Stimulated activated CD8-positive, alpha-beta memory T cell treated with anti-CD3 and anti-CD28 coated beads, Interleukin-7, amount 100 ng/mL, for 48 hours (primary cell): ENCODE data around the gene PRDX5.

Source experiments
- DNase-seq, 2 donors: peaks; one replicate each; pipeline ENCODE4 v3.0.0-alpha.2; 2020; ENCODE audit warnings: low read depth in 1 of 2; ENCODE audit errors: extremely low read depth in 1 of 2

PRDX5 gene

DNA sequence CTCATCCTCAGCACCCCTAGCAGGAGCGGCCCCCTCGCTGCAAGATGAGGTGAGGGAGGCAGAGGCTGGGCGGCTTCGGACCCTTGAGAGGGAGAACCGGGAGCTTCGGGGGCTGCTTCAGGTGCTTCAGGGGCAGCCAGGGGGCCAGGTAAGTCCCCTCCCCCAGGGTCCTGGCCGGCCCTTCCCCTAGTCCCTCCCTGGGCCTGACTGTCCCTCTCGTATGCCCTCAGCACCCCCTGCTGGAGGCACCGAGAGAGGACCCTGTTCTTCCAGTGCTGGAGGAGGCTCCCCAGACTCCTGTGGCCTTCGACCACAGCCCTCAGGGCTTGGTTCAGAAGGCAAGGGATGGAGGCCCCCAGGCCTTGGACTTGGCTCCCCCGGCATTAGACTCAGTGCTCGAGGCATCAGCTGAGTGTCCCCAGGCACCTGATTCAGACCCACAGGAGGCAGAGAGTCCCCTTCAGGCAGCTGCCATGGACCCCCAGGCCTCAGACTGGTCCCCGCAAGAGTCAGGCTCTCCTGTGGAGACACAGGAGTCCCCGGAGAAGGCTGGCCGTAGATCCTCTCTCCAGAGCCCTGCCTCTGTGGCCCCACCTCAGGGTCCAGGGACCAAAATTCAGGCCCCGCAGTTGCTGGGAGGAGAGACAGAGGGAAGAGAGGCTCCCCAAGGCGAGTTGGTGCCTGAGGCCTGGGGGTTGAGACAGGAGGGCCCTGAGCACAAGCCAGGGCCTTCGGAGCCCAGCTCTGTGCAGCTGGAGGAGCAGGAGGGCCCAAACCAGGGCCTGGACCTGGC lies 26.0 kb downstream of the PRDX5 start:
- no peak for DNase-seq

DNA sequence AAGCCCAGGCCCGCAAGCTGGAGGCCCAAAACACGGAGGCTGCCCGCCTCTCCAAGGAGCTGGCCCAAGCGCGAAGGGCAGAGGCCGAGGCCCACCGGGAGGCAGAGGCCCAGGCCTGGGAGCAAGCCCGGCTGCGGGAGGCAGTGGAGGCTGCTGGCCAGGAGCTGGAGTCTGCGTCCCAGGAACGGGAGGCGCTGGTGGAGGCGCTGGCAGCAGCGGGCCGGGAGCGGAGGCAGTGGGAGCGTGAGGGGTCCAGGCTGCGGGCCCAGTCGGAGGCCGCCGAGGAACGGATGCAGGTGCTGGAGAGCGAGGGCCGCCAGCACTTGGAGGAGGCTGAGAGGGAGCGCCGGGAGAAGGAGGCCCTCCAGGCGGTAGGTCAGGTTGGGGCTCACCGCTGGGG lies 26.9 kb downstream of the PRDX5 start:
- DNase-seq, result no peak

DNA sequence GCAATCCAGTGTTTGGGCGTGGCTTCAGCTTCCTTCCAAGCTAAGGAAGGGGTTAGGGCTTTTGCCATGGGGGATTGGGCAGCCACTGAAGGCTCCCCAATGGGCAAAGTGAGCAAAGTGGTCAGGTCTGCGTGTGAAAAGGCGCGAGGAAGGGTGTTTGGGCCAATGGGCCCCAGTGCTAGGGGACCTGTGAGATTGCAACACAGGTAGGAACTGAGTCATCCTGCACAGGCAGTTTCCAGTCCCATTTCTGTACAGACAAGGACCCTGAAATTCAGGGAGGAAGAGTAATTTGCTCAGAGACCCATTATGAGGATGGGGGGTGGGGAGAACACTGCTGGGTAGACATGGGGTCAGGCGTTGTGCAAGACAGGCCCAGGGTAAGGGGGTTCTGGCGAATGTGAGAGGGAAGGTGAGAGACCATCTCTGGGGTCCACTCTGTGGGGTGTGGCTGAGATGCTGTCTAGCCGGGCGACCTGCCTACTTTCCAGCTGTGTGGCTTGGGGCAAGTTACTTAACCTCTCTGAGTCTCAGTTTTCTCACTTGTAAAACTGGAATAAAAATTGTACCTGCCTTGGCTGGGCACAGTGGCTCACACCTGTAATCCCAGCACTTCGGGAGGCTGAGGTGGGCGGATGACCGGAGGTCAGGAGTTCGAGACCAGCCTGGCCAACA lies 29.4 kb downstream of the PRDX5 start:
- no peak for DNase-seq

DNA sequence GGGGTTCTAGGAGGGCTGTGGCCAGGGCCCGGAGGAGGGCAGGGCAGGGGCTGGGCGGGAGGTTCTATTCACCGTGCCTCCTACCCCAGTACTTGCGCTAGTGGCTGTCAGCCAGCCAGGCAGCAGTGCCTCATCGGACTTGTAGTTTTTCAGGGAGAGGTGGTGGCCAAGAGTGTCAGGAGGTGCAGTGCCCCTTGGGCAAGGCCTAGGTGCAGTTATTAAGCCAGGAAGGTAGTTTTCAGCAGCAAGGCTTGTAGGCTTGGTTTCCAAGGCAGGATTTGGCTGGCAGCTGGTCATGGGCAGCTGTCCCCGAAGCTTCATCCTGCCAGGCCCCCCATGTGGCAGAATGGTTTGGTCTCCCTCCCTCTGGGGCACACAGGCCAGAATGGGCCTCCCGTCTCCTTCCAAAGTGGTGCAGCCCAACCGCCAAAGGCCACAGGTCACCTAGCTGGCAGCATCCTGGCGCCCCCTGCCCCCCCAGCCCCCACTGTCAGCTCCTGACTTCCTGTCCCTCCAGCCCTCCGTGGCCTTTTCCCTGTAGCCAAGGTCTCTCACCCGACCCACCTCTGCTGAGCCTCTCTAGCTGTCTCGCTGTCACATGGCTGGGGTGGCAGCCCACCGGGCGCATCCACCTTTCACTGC lies 30.6 kb downstream of the PRDX5 start:
- no peak for DNase-seq

DNA sequence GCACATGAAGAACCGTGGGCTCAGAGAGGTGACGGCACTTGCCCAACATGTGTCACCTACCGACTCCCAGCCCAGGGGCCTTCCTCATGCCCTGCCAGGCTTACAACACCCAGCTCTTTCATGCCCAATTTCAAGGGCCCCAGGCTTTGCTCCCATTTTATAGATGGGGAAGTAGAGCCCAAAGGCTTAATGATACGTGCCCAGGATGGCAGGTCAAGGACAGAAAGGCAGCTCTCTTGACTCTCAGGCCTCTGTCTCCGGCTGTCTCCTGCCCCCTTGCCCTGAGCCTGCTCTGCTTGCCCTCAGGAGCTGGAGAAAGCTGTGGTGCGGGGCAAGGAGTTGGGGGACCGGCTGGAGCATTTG lies 31.1 kb downstream of the PRDX5 start:
- no peak for DNase-seq

DNA sequence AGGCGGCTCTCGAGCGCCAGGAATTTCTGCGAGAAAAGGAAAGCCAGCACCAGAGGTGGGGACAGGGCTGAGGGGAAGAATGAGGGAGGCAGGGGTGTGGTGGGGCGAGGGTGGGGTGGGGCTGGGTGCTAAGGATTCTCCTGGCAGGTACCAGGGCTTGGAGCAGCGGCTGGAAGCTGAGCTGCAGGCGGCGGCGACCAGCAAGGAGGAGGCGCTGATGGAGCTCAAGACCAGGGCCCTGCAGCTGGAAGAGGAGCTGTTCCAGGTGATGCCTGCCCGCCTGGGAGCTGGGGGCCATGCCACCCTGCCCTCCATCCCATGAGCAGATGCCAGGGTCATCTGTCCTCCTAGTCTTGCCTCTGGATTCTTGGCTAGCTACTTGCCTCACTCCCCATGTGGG lies 31.5 kb downstream of the PRDX5 start:
- DNase-seq, result no peak

DNA sequence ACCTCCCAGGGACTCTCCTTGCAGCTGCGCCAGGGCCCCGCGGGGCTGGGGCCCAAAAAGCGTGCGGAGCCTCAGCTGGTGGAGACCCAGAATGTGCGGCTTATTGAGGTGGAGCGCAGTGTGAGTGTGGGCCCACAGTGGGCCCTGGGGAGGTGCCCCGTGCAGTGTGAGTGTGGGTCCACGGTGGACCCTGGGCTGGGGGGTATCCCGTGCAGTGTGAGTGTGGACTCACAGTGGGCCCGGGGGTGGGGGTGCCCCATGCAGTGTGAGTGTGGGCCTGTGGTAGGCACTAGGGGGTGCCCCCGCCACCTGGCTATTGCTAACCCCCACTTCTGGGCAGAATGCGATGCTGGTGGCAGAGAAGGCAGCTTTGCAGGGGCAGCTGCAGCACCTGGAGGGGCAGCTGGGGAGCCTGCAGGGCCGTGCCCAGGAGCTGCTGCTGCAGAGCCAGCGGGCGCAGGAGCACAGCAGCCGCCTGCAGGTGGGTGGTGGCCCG lies 33.3 kb downstream of the PRDX5 start:
- no peak for DNase-seq

DNA sequence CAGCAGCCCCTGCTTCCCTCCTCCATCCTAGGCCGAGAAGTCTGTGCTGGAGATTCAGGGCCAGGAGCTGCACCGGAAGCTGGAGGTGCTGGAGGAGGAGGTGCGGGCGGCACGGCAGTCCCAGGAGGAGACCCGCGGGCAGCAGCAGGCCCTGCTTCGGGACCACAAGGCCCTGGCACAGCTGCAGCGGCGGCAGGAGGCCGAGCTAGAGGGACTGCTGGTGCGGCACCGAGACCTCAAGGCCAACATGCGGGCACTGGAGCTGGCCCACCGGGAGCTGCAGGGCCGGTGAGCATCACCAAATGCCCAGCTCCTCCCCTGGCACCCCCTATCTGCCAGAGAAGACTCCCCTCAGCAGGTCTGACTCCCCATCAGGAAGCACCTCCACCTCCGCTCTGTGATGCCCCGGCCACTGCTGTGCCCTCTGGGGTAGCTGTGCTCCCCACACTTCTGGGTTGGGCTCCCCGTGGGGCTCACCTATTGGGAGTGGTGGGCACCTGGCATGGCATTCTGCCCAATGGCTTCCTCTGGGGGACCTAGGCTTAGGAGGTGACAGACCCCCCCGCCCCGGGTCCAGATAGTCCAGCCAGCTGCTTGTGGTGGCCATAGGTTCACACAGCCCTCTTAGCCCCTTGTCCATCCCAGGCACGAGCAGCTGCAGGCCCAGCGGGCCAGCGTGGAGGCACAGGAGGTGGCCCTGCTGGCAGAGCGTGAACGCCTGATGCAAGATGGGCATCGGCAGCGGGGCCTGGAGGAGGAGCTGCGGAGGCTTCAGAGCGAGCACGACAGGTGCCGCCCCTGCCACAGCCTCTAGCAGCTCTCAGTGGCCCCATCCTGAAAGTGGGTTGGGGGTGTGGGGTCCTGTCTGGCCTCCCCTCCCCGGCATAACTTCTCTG lies 34.4 kb downstream of the PRDX5 start:
- no peak for DNase-seq

DNA sequence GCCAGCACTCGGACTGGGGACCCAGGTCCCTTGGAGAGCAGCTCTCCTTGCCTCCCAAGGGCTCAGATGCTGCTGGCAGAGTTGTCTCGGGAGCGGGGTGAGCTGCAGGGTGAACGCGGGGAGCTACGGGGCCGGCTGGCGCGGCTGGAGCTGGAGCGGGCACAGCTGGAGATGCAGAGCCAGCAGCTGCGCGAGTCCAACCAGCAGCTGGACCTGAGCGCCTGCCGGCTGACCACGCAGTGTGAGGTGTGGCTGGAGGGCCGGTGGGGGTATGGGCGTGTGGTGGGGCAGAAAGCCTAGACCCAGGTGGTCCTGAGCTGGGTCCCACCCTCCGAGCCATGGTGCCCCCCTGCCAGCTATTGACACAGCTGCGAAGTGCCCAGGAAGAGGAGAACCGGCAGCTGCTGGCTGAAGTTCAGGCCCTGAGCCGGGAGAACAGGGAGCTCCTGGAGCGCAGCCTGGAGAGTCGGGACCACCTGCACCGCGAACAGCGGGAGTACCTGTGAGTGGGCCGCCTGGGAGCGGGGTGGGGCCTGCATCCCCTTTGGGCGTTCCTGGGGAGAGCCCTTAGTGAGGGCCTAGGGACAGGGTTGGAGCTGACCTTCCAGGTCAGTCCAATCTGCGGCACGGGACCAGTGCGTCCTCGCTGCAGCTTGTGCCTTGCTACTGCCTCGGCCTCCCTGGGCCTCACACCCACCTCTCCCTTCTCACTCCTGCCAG lies 35.2 kb downstream of the PRDX5 start:
- no peak for DNase-seq

DNA sequence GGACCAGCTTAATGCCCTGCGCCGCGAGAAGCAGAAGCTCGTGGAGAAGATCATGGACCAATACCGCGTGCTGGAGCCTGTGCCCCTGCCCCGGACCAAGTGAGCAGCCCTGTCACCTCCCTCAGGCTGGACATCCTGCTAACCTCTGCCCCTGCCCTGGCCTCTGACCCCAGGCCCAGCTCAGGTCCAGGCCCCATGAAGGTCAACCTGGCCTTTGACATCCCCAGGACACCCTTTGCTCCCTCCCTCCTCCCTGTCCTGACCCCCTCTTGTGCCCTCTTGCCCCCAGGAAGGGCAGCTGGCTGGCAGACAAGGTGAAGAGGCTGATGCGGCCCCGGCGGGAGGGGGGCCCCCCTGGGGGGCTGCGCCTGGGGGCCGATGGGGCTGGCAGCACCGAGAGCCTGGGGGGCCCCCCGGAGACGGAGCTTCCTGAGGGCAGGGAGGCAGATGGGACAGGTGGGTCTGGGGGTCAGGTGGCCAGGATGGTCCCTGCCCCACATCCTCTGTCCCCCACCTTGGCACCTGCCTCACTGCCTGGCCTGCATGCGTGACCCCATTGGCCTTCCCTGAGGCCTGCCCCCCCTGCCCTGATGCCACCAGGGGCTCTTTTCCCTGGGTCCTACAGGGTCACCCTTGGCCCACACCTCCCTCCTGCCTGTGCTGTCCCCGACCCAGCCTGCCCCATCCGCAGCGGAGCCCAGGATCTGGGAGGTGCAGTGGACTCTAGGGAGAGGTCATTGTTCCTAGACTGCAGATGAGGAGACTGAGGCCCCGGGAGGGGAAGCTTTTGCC lies 36.0 kb downstream of the PRDX5 start:
- no peak for DNase-seq

DNA sequence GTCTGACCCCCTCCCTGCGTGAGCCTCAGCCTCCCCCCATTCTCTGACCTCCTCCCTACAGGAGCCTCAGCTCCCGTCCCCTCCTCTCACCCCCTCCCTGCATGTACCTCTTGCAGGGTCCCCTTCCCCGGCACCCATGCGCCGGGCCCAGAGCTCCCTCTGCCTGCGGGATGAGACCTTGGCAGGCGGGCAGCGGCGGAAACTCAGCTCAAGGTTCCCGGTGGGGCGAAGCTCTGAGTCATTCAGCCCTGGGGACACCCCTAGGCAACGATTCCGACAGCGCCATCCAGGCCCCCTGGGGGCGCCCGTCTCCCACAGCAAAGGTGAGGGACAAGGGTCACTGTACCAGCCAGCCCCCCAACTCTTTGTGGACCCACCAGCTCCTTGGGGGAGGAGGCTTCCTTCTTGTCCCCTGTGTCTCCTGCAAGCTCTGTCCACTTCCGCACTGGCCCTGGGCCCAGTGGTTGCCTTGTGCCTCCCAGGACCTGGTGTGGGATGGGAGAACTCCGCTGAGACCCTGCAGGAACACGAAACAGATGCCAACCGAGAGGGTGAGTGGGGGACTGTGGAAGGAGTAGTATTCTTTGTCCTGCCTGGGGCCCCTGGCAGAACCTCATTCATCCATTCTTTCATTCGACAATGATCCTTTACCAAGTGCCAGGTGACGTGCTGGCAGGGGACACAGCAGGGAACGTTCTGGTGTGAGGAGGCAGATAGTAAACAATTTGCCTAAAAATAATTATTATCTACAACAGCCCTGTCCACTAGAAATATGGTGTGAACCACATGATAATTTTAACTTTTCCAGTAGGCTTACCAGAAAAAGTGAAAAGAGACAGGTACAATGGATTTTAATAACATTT lies 37.4 kb downstream of the PRDX5 start:
- DNase-seq, result peak in 1 of 2 donors; percentile 50

DNA sequence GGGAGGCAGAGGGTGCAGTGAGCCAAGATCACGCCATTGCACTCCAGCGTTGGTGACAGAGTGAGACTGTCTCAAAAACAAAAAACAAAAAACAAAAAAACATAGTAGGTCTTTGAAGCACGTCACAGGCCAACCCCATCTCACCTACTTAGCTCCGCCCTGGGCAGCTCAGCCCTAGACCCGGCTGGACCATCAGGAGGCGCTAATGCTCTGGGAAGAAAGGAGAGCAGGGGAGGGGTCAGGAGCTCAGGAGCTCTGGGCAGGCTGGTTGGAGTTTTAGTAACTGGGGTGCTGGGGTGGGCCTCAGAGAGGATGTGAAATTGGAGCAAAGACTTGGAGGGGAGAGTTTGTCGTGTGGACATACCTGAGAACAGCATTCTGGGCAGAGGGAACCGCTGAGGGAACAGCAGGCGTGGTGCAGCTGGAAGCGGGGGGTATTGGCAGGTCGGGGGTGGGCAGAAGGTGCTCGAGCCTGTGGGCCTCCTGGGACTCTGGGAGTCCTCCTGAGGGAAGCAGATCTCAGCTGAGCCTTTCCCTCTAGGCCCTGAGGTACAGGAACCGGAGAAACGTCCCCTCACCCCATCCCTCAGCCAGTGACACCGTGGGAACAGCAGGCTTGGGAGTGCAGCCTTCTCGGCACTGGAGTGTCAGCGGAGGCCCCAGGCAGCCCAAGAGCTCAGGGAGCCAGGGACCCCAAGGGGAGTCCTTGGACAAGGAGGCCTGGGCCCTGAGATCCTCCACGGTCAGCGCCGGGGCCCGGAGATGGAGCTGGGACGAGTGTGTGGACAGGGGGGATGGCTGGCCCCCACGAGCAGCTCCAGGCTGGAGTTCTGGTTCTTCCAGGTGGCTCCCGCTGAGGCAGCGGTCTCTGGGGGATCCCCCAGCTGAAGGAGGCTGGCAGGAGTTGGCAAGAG lies 38.8 kb downstream of the PRDX5 start:
- DNase-seq, result peak in 1 of 2 donors; percentile 34

DNA sequence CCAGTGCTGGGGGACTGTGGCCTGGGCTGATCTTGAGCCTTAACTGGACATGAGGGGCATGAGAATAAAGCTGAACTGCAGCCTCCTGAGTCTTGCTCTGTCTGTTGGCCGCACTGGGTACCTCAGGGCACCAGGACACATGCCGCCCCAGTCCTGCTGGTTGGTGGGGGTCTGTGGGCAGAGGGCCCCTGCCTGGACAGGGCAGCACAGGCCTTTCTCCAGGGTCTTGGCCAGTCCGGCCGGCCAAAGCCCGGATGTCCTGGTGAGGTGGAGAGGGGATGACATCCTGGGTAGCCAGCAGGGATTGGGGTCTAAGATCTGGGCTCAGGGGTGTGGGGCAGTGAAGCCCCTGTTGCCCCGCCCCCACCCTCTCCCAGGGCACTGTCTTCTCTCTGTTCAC lies 39.5 kb downstream of the PRDX5 start:
- no peak for DNase-seq

DNA sequence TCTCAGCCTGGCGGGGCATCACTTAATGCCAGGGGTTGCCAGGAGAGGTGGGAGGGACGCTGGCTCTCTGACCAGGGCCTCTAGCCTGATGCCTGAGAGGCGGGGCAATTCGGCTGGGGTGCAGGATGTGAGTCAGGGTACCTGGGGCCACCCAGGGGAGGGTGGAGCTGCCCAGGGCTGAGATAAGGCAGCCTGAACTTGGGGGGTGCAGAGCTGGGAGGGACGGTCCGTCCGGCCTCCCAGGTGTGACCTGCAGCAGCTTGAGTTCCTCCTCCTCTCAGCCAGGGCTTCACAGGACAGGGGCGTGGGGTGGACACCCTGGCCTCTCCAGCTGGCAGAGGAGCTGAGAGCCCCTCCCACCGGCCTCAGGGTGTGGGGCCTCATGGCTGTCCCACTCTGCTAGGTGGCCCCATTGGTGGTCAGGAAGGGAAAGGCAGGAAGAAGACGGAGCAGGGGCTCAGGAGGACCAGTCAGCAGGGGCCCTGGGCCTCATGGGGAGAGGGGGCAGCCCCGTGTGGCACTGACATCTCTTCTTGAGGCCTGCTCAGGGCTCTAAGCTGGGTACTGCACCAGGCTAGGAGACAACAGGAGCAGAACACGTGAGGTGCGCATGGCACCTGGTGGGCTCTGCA lies 40.1 kb downstream of the PRDX5 start:
- DNase-seq, result peak in 1 of 2 donors; percentile 60

DNA sequence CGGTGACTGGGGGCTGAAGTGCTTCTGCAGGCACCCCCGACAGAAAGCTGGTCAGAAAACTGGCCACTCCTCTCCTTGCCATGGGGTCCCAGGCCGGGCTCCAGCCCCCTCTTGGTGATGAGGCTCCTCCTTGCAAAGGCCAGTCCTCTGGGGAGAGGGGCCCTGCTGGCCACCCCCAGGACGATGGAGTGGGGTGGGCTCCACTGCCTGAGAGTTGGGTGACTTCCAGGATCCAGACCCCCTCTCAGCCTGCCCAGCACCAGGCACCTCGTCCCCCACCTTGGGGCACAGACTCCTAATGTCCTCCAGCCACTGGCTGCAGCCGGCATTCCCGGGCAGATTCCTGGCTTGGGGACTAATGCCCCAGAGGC lies 40.6 kb downstream of the PRDX5 start:
- no peak for DNase-seq

DNA sequence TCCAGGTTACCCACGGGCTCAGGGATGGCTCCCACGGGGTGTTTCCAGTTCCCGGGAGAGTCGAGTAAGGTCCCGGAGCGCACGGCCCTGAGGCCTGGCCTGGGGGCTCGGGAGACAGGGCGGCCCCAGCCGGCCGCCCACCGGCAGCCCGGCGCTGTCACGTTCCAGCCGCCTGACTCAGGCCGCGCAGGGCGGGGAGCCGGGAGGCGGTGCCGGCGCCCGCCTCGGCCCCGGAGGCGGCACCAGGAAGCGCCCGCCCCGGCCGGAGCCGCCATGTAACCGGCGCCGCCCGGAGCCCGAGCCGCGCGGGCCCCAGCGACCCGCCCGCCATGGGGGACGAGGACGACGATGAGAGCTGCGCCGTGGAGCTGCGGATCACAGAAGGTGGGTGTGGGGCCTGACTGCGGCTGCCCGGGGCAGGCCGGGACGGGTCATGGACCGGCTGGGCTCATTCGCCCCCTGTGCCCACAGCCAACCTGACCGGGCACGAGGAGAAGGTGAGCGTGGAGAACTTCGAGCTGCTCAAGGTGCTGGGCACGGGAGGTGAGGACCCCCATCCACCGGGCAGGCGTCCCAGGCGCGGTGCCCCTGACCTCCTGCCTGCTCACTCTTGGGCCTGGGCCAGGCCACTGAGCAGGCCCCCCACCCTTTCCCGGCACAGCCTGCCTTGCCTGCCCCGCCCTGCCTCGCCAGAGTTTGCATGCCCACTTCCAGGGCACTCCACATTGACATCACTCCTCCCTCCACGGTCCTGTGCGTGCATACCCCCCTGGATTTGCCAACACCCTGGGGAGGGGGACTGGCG lies 41.2 kb downstream of the PRDX5 start, which contains the start of gene RPS6KA4:
RPS6KA4 (plus strand) TSS at position 256 of the 805 bp plus-strand sequence; CDS start at position 330, 74 bp downstream.
- DNase-seq, result peak in 1 of 2 donors; percentile 23
